H1 (cell line): ENCODE results near the gene LAMA3. TPM values are rescaled to one million over a fixed set of nuclear protein-coding genes. Genes with fewer than 3 reads are reported as not detected.

Experiments used
- POLR2A ChIP-seq, 2 experiments: IDR thresholded peaks; 1 replicate in 1 of 2; 2 replicates in 1 of 2; pipeline ENCODE4 v1.6.1; 2011; ENCODE audit warnings: low read depth in 2 of 2, low read length in 2 of 2, mild to moderate bottlenecking in 2 of 2; ENCODE audit errors: control extremely low read depth in 1 of 2
- USF2 ChIP-seq: IDR thresholded peaks from 2 replicates; pipeline ENCODE4 v1.6.1; 2011; ENCODE audit warnings: low read length, improper control_type of control experiment
- polyA plus RNA-seq, 7 experiments: library from polyadenylated mRNA; depleted of rRNA in 3 of 7; stranded (reverse) in 5 of 7; unstranded in 2 of 7; fragments of >200 nt in 5 of 7; fragments of 200-250 nt in 2 of 7; gene quantifications; 1 replicate in 5 of 7; 2 replicates in 1 of 7; 4 replicates in 1 of 7; pipeline versions ENCODE4 v1.2.1 to v1.2.3, GENCODE V29; 2011 to 2013; ENCODE audit warnings: missing spikeins in 2 of 7, mixed read lengths in 2 of 7
- total RNA-seq: library from RNA; stranded (reverse); fragmentation: NEBNext Ultra II Directional; extraction: Animal tissue kit (Norgen Biotek cat#: 25700); gene quantifications from 2 replicates; pipeline ENCODE4 v1.2.1, GENCODE V29; 2021

The LAMA3 gene
- total and polyA plus RNA-seq, 2 of the 8 experiments (the other 6 are each of a cell fraction or from before 2014, with no cell fraction given): 0.76 to 5.0 TPM

DNA sequence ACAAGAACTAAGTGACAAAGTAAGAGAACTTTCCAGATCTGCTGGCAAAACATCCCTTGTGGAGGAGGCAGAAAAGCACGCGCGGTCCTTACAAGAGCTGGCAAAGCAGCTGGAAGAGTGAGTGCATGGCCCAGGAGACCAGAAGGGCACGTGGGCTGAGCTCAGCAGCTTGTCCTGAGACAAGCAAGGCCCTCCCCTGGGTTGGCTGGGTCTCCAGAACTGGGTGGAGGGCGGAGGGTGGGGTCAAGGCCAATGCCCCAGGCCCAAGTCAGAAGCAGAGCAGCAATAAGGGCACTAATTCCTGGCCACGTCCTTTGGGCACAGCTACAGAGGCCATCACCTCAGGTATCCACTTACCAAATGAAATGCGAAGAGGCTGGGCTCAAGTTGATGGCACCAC is 214.7 kb downstream of the LAMA3 start (continued):
- TF ChIP-seq USF2 (no peak), POLR2A (IDR thresholded peaks at IDR 0.05; ENCODE audit: control extremely low read depth in 1 of 2, low read depth in 2 of 2, low read length in 2 of 2) (no peak)
